GM18526 (cell line): ENCODE results near the gene TAMALIN.

Experiments
- POLR2A ChIP-seq: IDR thresholded peaks from 3 replicates; pipeline ENCODE4 v1.6.1; 2011; ENCODE audit not compliant: insufficient read length; ENCODE audit errors: extremely low read depth

The TAMALIN gene

GRCh38 chr12:52006726-52007157, at the start of gene TAMALIN:
TSS of gene TAMALIN (plus strand) at chr12:52006946. CDS start at chr12:52007020, 74 bp downstream.
- TF ChIP-seq POLR2A = no peak

- no peak for TF ChIP-seq POLR2A
Observed at GRCh38 chr12:51958542-51958941, 48.2 kb upstream of the TAMALIN start.

- no peak for TF ChIP-seq POLR2A
Observed at GRCh38 chr12:51959211-51959610, 47.5 kb upstream of the TAMALIN start.

- no peak for TF ChIP-seq POLR2A
Observed at GRCh38 chr12:51959921-51960320, 46.8 kb upstream of the TAMALIN start.

GRCh38 chr12:51960488-51960887, 46.3 kb upstream of the TAMALIN start:
- TF ChIP-seq POLR2A = no peak

GRCh38 chr12:51960890-51961289, 45.9 kb upstream of the TAMALIN start:
- TF ChIP-seq POLR2A = no peak

GRCh38 chr12:51961834-51962233, 44.9 kb upstream of the TAMALIN start:
- no peak for TF ChIP-seq POLR2A

GRCh38 chr12:51962737-51963136, 44.0 kb upstream of the TAMALIN start:
- no peak for TF ChIP-seq POLR2A

- no peak for TF ChIP-seq POLR2A
Observed at GRCh38 chr12:51963477-51963876, 43.3 kb upstream of the TAMALIN start.

- no peak for TF ChIP-seq POLR2A
Observed at GRCh38 chr12:51969643-51970042, 37.1 kb upstream of the TAMALIN start.

GRCh38 chr12:51970904-51971646, 35.7 kb upstream of the TAMALIN start:
- no peak for TF ChIP-seq POLR2A

GRCh38 chr12:51971679-51972421, 34.9 kb upstream of the TAMALIN start:
- TF ChIP-seq POLR2A = no peak

GRCh38 chr12:51972422-51972812, 34.3 kb upstream of the TAMALIN start:
- TF ChIP-seq POLR2A = no peak

GRCh38 chr12:51972849-51973273, 33.9 kb upstream of the TAMALIN start:
- no peak for TF ChIP-seq POLR2A

- no peak for TF ChIP-seq POLR2A
Observed at GRCh38 chr12:51973560-51973959, 33.2 kb upstream of the TAMALIN start.

- TF ChIP-seq POLR2A = no peak
Observed at GRCh38 chr12:51974646-51975045, 32.1 kb upstream of the TAMALIN start.
